ENCODE results near the gene FGD5. TPM values are rescaled to one million over a fixed set of nuclear protein-coding genes. Genes with fewer than 3 reads are reported as not detected.

FGD5 gene
- total RNA-seq, 3 donors from 2014 or later (not counting 1 experiment from before 2014, with no cell fraction given): not detected

DNA sequence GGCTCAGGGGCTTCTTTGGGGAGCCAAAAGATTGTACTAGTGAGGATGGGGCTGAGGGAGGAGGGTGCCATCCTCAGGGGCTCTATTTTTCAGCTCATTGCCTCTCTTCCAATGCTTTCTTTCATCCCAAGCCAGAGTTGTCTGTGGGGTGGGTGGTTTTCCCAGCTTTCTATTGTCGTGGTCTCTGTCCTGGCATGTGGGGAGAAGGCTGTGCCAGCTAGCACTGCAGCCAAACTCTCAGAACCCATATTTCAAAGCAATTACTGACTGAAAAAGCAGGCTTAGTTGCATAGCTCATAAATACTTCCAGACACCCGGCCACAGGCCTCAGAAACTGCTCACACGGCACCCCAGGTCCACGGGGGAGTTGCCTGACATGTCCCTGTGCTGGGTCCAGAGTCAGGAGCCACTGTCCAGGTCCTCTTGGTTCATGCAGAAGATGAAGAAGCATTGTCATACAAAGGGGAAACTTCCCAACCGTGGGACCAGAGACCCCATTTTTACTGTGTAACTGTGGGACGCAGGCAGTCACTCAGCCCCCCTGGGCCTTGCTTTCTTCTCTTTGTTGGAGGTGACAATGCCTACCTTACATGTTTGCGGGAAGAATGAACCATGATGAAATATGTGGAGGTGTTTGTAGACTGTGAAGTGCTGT is 27.6 kb downstream of the FGD5 start:
- TF ChIP-seq, protein P1, sequence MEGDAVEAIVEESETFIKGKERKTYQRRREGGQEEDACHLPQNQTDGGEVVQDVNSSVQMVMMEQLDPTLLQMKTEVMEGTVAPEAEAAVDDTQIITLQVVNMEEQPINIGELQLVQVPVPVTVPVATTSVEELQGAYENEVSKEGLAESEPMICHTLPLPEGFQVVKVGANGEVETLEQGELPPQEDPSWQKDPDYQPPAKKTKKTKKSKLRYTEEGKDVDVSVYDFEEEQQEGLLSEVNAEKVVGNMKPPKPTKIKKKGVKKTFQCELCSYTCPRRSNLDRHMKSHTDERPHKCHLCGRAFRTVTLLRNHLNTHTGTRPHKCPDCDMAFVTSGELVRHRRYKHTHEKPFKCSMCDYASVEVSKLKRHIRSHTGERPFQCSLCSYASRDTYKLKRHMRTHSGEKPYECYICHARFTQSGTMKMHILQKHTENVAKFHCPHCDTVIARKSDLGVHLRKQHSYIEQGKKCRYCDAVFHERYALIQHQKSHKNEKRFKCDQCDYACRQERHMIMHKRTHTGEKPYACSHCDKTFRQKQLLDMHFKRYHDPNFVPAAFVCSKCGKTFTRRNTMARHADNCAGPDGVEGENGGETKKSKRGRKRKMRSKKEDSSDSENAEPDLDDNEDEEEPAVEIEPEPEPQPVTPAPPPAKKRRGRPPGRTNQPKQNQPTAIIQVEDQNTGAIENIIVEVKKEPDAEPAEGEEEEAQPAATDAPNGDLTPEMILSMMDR (IDR thresholded peaks at IDR 0.05): no peak
- H3K27ac Mint-ChIP-seq: no peak overlapping the region
- no peak for ATAC-seq
- no peaks in the 10 kb centered on the region for H3K36me3 Mint-ChIP-seq
- DNase-seq: no peak
- H3K9me3 ChIP-seq (ENCODE audit: control insufficient read depth, insufficient read depth, low read length): no peaks in the 10 kb centered on the region
- 79% methylated on average over 6 of the region's 7 CpGs for WGBS (ENCODE audit: insufficient coverage)
- peaks cover 4% of the 10 kb centered on the region for H3K4me1 ChIP-seq (ENCODE audit: control insufficient read depth, insufficient read depth, low read length)
- H3K4me3 Mint-ChIP-seq: no peak overlapping the region
- H3K36me3 ChIP-seq (ENCODE audit: control insufficient read depth, insufficient read depth, low read length): no peaks in the 10 kb centered on the region
- peaks cover 0 to 7% of the 10 kb centered on the region in 2 donors for H3K4me1 Mint-ChIP-seq
- no peaks in the 10 kb centered on the region for H3K9me3 Mint-ChIP-seq
- no peak overlapping the region for H3K4me3 ChIP-seq (ENCODE audit: low read length)
- peaks cover 3 to 9% of the 10 kb centered on the region in 2 donors for H3K27me3 Mint-ChIP-seq (ENCODE audit: low read depth in 2 of 2)
- intact Hi-C loops (cut with micrococcal nuclease): no loop called here
- no peaks in the 10 kb centered on the region for H3K27me3 ChIP-seq (ENCODE audit: control insufficient read depth, insufficient read depth, low read length)
- H3K27ac ChIP-seq (ENCODE audit: low read length): no peak overlapping the region

DNA sequence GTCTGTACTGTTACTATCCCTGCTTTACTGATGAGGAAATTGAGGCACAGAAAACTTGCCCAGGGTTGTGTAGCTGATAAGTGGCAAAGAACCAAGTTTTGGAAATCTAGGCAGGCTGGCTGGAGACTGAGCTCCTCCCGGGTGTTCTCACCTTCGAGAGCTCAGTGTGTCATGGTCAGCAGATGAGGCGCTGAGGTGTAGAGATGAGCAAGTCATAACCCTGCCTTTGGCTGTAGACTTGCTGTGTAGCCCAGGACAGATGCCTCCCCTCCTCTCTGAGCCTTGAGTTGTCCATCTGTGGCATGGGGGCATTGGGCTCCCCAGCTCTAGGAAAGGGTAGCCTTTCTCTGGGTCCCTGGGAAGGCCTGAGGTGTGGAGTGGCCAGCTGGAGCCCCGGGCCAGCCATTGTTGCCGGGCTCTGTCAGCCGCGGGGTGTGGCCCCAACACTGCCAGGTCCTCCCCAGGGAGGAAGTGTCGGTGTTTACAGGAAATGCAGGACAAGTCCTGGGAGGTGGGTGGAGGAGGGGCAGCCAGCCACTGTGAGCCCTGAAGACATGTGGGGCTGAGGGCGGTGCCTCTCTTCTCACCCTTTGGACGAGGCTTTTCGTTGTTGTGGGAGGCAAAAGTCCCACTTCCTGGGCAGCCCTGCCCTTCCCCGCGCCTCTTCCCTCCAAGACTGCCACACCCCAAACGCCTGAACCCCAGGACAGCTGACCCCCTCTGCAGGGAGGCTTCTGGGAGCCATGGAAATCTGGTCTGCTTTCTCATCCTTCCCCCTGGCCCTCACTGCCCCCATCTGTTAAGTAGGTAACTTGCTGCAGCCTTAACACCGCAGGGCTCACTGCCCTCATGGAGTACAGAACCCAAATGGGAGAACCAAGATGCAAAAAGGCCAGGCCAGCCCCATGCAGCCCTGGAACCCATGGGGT is 29.1 kb downstream of the FGD5 start:
- no peak for DNase-seq
- Mint-ChIP-seq H3K27ac (no peak overlapping the region), H3K4me1 (peaks cover 0 to 7% of the 10 kb centered on the region in 2 donors), H3K36me3 (no peaks in the 10 kb centered on the region), H3K9me3 (no peaks in the 10 kb centered on the region), H3K27me3 (ENCODE audit: low read depth in 2 of 2) (peaks cover 3 to 9% of the 10 kb centered on the region in 2 donors), H3K4me3 (no peak overlapping the region)
- Histone ChIP-seq H3K36me3 (ENCODE audit: control insufficient read depth, insufficient read depth, low read length) (no peaks in the 10 kb centered on the region), H3K4me3 (ENCODE audit: low read length) (no peak overlapping the region), H3K27me3 (ENCODE audit: control insufficient read depth, insufficient read depth, low read length) (no peaks in the 10 kb centered on the region), H3K4me1 (ENCODE audit: control insufficient read depth, insufficient read depth, low read length) (peaks cover 4% of the 10 kb centered on the region), H3K27ac (ENCODE audit: low read length) (no peak overlapping the region), H3K9me3 (ENCODE audit: control insufficient read depth, insufficient read depth, low read length) (no peaks in the 10 kb centered on the region)
- TF ChIP-seq, protein P1 (IDR thresholded peaks at IDR 0.05): no peak
- intact Hi-C loops (cut with micrococcal nuclease): no loop called here
- 30% methylated on average over 15 of the region's 15 CpGs for WGBS (ENCODE audit: insufficient coverage)
- no peak for ATAC-seq

DNA sequence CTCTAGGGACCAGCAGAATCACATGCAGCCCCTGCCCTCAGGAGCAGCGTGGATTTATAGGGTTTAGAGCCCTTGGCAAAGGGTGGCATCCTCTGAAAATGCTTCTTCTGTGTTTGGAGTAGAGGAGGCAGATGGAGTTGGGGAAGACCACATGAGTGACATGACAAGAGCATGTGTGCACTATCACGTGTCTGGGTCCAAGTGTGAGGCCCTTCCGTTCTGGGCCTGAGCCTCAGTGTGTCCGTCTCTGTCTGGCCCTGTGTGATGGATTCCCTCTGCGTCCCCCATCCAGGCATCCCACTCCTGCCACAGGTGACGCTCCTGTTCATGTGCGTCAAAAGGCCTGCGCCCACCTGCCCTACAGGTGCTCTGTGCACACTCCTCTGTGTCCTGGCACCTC is 30.1 kb downstream of the FGD5 start:
- Histone ChIP-seq H3K9me3 (ENCODE audit: control insufficient read depth, insufficient read depth, low read length) (no peaks in the 10 kb centered on the region), H3K4me3 (ENCODE audit: low read length) (no peak overlapping the region), H3K27ac (ENCODE audit: low read length) (no peak overlapping the region), H3K36me3 (ENCODE audit: control insufficient read depth, insufficient read depth, low read length) (no peaks in the 10 kb centered on the region), H3K27me3 (ENCODE audit: control insufficient read depth, insufficient read depth, low read length) (no peaks in the 10 kb centered on the region), H3K4me1 (ENCODE audit: control insufficient read depth, insufficient read depth, low read length) (peaks cover 4% of the 10 kb centered on the region)
- no peak for ATAC-seq
- intact Hi-C loops (cut with micrococcal nuclease): no loop called here
- DNase-seq: no peak
- Mint-ChIP-seq H3K4me1 (peaks cover 0 to 7% of the 10 kb centered on the region in 2 donors), H3K4me3 (no peak overlapping the region), H3K27ac (no peak overlapping the region), H3K27me3 (ENCODE audit: low read depth in 2 of 2) (peaks cover 3 to 9% of the 10 kb centered on the region in 2 donors), H3K36me3 (no peaks in the 10 kb centered on the region), H3K9me3 (no peaks in the 10 kb centered on the region)
- TF ChIP-seq, protein P1 (IDR thresholded peaks at IDR 0.05): no peak
- WGBS (ENCODE audit: insufficient coverage): 81% methylated on average over 8 of the region's 8 CpGs

Measured in natural killer cell (primary cell).